ENCODE measurements around the gene LINGO4. TPM values are rescaled to one million over a fixed set of nuclear protein-coding genes. Genes with fewer than 3 reads are reported as not detected.
A peak's percentile ranks its signal among the peaks of the same experiment; 100 is the strongest.

Gene LINGO4
- total RNA-seq, 4 donors from 2014 or later: 0.14 to 0.48 TPM; not detected in 2

DNA sequence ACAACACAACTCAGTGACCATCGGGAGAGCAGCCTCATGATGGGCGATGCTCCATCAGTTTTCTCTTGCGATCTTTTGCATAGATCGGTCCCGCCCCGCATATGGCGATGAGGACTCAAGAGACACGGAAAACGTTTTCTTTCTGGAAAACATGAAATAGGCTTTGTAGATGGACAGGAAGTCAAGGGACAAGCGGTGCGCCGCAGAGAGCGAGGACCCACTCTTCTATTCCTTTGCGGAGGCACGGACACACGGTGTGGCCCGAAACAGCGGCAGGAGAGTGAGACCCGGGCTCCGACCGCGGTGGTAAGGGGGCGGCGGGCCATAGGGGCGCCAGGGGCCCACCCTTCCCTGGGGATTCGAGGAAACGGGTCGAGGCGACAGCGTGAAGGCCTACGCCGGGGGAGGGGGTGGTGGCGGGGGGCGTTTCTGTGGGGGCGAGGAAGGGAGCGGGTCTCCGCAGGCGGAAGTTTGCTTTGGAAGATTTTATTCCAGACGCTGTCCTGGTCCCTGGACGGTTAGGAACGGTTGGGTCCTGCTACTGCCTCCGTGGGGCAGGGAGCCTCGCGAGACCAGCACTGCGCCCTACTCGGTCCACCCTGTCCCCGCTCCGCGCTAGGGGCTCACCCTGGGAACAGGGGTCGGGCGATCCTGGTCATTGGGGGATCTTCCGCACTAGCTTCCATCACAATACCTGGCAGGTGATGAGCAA, 14.1 kb downstream of the LINGO4 start:
- H3K9me3 ChIP-seq: no peaks in the 10 kb centered on the region
- no peaks in the 10 kb centered on the region for H3K36me3 ChIP-seq
- H3K27ac ChIP-seq: peak overlapping the region; percentile 82 to 87 (median 84)
- no peak for TF ChIP-seq POLR2A (IDR thresholded peaks at IDR 0.05)
- TF ChIP-seq, protein P1, sequence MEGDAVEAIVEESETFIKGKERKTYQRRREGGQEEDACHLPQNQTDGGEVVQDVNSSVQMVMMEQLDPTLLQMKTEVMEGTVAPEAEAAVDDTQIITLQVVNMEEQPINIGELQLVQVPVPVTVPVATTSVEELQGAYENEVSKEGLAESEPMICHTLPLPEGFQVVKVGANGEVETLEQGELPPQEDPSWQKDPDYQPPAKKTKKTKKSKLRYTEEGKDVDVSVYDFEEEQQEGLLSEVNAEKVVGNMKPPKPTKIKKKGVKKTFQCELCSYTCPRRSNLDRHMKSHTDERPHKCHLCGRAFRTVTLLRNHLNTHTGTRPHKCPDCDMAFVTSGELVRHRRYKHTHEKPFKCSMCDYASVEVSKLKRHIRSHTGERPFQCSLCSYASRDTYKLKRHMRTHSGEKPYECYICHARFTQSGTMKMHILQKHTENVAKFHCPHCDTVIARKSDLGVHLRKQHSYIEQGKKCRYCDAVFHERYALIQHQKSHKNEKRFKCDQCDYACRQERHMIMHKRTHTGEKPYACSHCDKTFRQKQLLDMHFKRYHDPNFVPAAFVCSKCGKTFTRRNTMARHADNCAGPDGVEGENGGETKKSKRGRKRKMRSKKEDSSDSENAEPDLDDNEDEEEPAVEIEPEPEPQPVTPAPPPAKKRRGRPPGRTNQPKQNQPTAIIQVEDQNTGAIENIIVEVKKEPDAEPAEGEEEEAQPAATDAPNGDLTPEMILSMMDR (IDR thresholded peaks at IDR 0.05): no peak
- no peak for TF ChIP-seq POLR2AphosphoS5 (IDR thresholded peaks at IDR 0.05)
- TF ChIP-seq EP300 (IDR thresholded peaks at IDR 0.05; ENCODE audit: low read depth): no peak
- intact Hi-C loops (cut with DNase I; ENCODE audit: low total_unique reads) (no loop called here), in situ Hi-C loops (cut with MboI; ENCODE audit: low pct_ligation_motif_present in 1 of 4, low pct_unique_long_range_greater_than_20kb in 1 of 4, low sequenced_read_pairs in 3 of 4) (no loop called here)
- no peaks in the 10 kb centered on the region for H3K27me3 ChIP-seq
- DNase-seq: peak; percentile 48
- H3K4me1 ChIP-seq: peaks cover 0 to 19% (median 7%) of the 10 kb centered on the region in 4 donors
- WGBS, 2 donors (ENCODE audit: low coverage in 1 of 2): 0% methylated on average over 14 to 41 of the region's 52 CpGs
- H3K4me3 ChIP-seq: peak overlapping the region; percentile 59 to 93 (median 72)

DNA sequence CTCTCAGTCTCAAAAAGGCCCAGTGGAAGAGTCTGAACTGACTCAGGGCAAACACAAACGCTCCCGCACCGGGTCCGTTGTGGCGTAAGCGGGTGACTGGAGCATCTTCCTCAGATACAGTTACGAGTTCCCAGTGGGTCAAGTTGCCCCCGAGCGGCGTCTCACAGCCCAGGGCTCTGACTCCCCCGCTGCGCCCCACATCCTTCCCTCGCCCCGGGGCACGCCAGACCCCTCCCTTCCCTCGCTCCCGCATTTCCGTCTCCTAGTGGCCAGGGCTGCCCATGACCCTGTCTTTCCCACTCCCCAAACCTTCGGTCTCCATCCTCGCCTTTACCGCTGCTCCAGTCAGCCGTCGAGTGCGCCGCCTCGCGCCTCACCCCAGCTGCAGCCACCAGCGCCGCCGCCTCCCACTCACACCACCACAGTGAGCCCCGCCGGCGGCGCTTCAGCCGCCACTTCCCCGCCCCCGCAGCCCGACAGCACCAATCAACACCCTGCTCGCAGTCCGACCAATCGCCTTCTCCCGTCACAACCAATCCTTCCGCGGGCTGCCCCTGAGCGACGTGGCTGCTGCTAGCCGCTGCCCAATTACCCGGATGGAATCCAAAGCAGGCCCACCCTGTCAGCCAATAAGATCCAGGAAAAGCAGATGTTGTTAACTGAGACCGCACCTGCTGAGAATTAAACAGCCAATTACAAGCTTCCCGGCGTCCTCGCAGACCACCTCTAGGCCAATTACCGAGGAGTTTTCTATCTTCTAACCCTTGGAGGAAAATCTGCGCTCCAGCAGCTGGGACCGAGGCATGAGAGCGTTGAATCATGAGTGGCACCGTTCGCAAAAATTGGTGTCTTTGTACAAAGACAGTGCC, 14.9 kb downstream of the LINGO4 start, which contains the start of gene TDRKH:
Gene TDRKH, minus strand, starts transcription at position 430 of the 869 bp plus-strand sequence. CDS start 7,478 bp downstream, outside the sequence.
- no peaks in the 10 kb centered on the region for H3K27me3 ChIP-seq
- TF ChIP-seq, protein P1 (IDR thresholded peaks at IDR 0.05): peak; percentile 10 to 59 (median 32)
- TF ChIP-seq POLR2AphosphoS5 (IDR thresholded peaks at IDR 0.05): peak; percentile 48 to 86 (median 61)
- TF ChIP-seq POLR2A (IDR thresholded peaks at IDR 0.05): peak; percentile 69
- no peak for TF ChIP-seq EP300 (IDR thresholded peaks at IDR 0.05; ENCODE audit: low read depth)
- in situ Hi-C loops (cut with MboI; ENCODE audit: low pct_ligation_motif_present in 1 of 4, low pct_unique_long_range_greater_than_20kb in 1 of 4, low sequenced_read_pairs in 3 of 4): no loop called here
- intact Hi-C loops (cut with DNase I; ENCODE audit: low total_unique reads): no loop called here
- H3K4me3 ChIP-seq: peak within 1 kb of the TSS; percentile 59 to 93 (median 72)
- H3K27ac ChIP-seq: peak within 1 kb of the TSS; percentile 82 to 87 (median 84)
- peak; percentile 98 for DNase-seq
- peaks cover 0 to 19% (median 7%) of the 10 kb centered on the region in 4 donors for H3K4me1 ChIP-seq
- no peaks in the 10 kb centered on the region for H3K9me3 ChIP-seq
- H3K36me3 ChIP-seq: no peaks in the 10 kb centered on the region
- WGBS, 2 donors (ENCODE audit: low coverage in 1 of 2): 0 to 1% methylated on average over 14 to 55 of the region's 58 CpGs

DNA sequence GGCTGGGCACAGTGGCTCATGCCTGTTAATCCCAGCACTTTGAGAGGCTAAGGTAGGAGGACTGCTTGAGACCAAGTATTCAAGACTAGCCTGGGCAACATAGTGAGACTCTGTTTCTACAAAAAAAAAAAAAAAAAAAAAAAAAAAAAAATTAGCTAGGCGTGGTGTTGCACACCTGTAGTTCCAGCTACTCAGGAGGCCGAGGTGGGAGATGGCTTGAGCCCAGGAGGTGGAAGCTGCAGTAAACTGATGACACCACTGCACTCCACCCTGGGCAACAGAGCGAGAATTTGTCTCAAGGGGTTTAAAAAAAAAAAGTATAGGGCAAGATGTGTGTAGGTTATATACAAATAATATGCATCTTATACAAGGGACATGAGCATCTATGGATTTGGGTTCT, 17.5 kb downstream of the LINGO4 start:
- Histone ChIP-seq H3K27me3 (no peaks in the 10 kb centered on the region), H3K27ac (no peak overlapping the region), H3K4me1 (peaks cover 0 to 19% (median 7%) of the 10 kb centered on the region in 4 donors), H3K36me3 (no peaks in the 10 kb centered on the region), H3K4me3 (no peak overlapping the region), H3K9me3 (no peaks in the 10 kb centered on the region)
- in situ Hi-C loops (cut with MboI; ENCODE audit: low pct_ligation_motif_present in 1 of 4, low pct_unique_long_range_greater_than_20kb in 1 of 4, low sequenced_read_pairs in 3 of 4) (no loop called here), intact Hi-C loops (cut with DNase I; ENCODE audit: low total_unique reads) (no loop called here)
- no peak for DNase-seq
- no peak for TF ChIP-seq EP300 (IDR thresholded peaks at IDR 0.05; ENCODE audit: low read depth)
- TF ChIP-seq POLR2A (IDR thresholded peaks at IDR 0.05): no peak
- 80 to 85% methylated on average over 1 to 3 of the region's 3 CpGs for WGBS, 2 donors (ENCODE audit: low coverage in 1 of 2)

DNA sequence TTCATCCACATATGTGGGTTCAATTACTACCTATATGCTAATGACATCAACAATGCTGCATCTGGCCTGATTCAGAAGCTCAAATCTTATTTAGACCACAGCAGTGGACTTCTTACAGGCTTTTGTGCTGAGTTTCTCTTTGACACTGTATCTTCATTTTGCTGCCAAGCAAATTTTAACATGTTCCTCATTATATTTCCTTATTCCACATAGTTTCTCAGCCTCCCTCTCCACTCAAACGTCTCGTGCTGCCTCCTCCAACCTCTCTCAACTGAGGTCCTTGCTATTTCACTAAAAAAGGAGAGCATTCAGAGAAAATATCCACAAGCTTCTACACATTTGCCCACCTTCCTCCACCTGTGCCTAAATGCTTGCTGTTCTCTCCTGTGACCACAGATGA, 21.4 kb downstream of the LINGO4 start:
- Histone ChIP-seq H3K4me3 (no peak overlapping the region), H3K4me1 (no peaks in the 10 kb centered on the region), H3K9me3 (no peaks in the 10 kb centered on the region), H3K27ac (no peak overlapping the region), H3K36me3 (no peaks in the 10 kb centered on the region), H3K27me3 (no peaks in the 10 kb centered on the region)
- WGBS, 2 donors (ENCODE audit: low coverage in 1 of 2): 59 to 88% methylated on average over 2 of the region's 2 CpGs
- intact Hi-C loops (cut with DNase I; ENCODE audit: low total_unique reads) (no loop called here), in situ Hi-C loops (cut with MboI; ENCODE audit: low pct_ligation_motif_present in 1 of 4, low pct_unique_long_range_greater_than_20kb in 1 of 4, low sequenced_read_pairs in 3 of 4) (no loop called here)
- TF ChIP-seq POLR2A (IDR thresholded peaks at IDR 0.05) (no peak), EP300 (IDR thresholded peaks at IDR 0.05; ENCODE audit: low read depth) (no peak), POLR2AphosphoS5 (IDR thresholded peaks at IDR 0.05) (no peak)
- TF ChIP-seq, protein P1 (IDR thresholded peaks at IDR 0.05): no peak
- no peak for DNase-seq

Data from transverse colon (tissue), 4 donors.